NOMO-1 treated with dmso at 0.1 percent for 144 hours (cell line): ENCODE data around the gene RAD51AP2.
"Not testable (repeated sequence)": the region's sequence is repeated elsewhere in the genome, so short reads cannot be mapped to it uniquely, and the experiment has no call there.

ENCODE experiments used
- DNase-seq: peaks from one replicate; lab custom pipeline; 2025; ENCODE audit not compliant: unreplicated experiment; lab: John Stamatoyannopoulos, UW

Gene RAD51AP2

GRCh38 chr2:17518212-17519154 lies at the start of gene RAD51AP2:
TSS of gene RAD51AP2 (minus strand) at chr2:17518440. CDS start at chr2:17518415, 25 bp downstream.
- DNase-seq = no peak

DNA sequence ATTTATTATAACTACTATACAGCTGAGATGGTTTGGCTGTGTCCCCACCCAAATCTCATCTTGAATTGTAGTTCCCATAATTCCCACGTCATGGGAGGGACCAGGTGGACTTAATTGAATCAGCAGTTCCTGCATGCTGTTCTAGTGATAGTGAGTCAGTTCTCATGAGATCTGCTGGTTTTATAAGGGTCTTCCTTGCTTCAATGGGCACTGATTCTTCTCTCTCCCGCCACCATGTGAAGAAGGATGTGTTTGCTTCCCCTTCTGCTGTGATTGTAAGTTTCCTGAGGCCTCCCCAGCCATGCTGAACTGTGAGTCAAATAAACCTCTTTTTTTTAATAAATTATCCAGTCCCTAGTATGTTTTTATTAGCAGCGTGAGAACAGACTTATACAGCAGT lies 47.5 kb upstream of the RAD51AP2 start:
- not testable (repeated sequence) for DNase-seq

DNA sequence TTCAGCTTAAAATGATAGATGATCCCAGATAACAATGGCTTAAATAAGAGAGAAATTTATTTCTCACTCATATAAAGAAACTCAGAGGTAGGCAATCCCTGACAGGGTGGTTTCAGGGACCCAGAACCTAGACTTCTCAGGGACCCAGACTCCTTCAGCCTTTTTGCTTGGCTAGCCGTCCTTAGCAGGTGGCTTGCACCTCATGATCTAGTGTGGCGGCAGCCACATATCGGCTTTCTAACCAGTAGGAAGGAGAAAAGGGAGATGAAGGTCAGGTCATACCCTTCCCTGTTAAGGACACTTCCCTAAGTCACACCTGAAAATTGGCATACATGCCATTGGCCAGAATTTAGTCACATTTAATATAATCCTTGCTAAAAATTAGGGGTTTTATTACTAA lies 40.6 kb upstream of the RAD51AP2 start:
- no peak for DNase-seq

GRCh38 chr2:17558053-17558452 lies 39.8 kb upstream of the RAD51AP2 start:
- DNase-seq = no peak

DNA sequence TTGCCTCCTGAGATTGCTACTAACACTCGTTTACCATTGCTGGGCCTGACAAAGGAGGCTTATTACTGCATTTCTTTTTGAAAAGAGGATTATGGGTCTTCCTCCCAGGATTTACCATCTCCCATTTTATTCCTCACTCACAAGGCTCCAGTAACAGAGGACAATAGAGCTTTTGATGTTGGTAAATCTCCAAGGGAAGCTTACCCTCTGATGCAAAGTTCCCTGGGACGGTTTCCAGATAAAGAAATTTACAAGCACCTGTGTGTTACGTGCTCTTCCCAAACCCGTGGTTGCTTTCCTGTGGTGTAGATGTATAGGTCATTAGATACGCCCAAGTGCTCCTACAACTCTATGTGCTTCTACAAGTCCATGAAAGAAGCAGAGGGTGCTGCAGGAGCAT lies 39.4 kb upstream of the RAD51AP2 start:
- DNase-seq = no peak

GRCh38 chr2:17555150-17555549 lies 36.9 kb upstream of the RAD51AP2 start:
- no peak for DNase-seq

GRCh38 chr2:17550907-17551306 lies 32.7 kb upstream of the RAD51AP2 start:
- no peak for DNase-seq

GRCh38 chr2:17547737-17548136 lies 29.5 kb upstream of the RAD51AP2 start:
- DNase-seq = no peak

GRCh38 chr2:17547237-17547636 lies 29.0 kb upstream of the RAD51AP2 start:
- DNase-seq = no peak

DNA sequence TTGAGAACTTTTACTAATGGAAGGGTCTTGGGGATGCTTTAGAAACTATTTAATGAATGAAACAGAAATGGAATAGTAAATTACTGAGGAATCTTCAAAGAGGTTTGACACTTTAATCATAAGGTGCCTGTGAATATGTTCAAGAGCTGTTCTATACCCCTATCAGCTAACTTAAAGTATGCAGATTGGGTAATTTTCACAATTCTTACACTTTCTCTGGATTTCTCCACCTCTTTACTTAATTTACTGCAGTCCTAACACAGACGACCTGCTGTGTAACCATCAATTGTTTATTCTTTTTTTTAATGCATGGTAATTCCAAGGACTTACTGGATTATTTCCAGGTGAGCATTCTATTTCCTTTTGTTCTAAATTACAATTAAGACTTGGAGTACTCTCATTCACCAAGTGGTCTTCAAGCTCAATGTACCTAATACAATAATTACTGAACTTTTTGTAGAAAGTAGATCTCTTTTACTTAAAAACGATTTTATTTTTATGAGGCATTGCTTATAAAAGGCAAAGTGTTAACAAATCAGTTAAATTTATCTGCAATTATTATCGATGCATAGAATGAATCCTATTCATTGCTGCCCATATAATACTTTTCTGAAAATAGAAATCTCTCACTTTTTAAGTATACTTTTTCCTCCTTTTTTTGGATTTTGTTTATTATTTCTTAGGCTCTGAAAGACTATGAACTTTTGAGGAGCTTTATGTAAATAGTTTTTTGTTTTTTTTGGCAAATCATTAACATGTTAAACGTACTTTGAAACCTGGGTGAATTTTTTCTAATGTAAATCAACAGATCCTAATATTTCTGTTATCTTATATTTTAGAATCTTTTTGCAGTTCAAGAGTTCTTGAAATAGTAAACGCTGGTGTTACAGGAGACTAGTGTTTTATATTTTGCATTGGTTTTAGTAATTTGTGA lies 27.7 kb upstream of the RAD51AP2 start:
- no peak for DNase-seq

DNA sequence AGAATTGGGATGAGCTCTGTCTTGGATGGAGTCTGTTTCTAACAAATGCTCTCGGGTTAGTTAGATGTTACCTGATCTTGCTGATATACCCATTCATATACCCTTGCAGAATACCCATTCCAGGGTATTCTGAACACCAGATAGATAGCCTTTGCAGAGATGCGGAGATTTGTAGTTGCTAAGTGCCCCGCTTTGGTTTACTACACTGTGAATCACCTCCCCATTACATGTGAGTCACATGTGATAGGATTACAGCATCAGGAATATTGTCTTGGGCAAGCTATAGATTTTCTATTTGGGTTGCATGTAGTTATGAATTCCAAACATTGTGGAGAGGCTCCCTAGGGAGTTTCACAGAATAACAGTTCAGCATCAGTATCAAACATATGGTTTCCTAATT lies 26.0 kb upstream of the RAD51AP2 start:
- DNase-seq = no peak

GRCh38 chr2:17543848-17544247 lies 25.6 kb upstream of the RAD51AP2 start:
- DNase-seq = no peak

DNA sequence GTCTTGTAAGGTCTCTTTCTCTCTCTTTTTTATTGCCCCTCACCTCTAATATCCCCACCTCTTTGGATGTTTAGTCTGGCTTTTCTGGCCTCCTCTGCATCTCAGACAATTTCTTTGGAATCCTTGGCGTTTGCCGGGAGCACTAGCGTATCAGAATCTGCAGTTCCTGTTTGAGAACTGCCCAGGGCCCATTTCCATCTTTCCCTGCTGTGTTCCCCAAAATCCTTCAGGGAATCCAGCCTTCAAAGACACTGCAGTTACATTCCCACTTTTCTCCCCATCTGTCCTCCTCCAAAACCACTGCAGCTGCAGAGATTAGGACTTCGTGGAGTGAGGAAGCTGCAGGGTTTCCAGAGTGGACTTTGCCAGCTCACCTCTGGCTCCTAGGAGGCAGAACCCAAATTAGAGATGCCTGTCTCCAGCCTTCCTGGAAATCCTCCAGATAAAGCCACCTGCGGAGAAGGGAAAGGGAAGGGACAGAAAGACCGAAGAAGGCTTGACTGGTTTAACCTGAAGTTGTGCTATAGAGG lies 25.0 kb upstream of the RAD51AP2 start:
- DNase-seq = no peak

DNA sequence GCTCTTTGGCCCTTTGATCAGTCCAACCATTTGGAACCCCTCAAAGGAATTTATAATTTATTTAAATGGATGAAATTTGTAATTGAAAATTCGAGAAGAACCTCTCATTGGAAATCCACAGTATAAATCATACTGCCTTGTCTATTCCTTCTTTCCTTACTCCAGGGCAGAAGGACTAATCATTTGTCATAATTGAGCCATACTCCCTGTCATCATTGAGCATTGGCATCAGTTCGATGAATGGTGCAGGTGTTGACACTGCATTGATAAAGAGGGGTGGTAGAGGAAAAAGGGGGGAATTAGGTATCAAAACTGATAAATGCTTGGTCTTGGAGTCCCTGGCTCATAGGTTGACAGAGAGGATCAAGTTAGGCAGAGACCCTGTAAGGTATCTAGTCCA lies 24.2 kb upstream of the RAD51AP2 start:
- no peak for DNase-seq

- no peak for DNase-seq
Measured at GRCh38 chr2:17541531-17541950, 23.3 kb upstream of the RAD51AP2 start.

DNA sequence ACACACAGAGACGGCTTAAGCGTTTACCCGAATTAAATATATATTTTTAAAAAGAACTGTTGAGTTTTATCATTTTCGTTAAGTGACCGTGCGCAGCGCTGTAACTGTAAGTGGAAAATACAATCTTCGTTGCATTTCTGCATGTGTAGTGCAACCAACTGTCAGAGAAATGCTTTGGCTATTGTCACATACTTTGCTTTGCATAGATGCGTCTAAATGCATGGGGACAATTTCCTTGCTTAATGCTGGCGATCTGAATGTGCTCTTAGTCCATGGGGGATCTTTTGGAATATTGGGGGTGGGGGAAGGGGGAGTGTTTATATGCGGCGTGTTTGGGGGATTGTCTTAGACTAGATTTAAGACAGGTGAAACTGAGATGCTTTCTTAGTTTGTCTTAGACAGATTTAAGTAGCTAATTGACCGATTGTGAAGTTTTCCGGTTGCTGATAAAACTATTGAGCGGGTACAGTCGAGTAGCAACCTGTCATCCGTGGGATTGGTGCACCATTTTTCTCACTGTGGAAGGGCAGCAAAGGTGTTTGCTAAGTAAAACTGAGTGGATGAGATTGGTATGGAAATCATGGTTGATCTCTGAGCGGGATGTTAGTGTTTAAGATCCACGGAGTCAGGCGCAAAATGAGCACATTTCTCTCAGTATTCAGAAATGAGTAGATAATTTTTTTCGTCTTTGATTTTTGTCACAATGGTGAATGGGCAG lies 22.7 kb upstream of the RAD51AP2 start:
- no peak for DNase-seq

GRCh38 chr2:17540093-17540812 lies 22.0 kb upstream of the RAD51AP2 start, which contains the start of gene VSNL1:
TSS of gene VSNL1 (plus strand) at chr2:17540696. CDS start at chr2:17592075, 51,379 bp downstream.
- no peak for DNase-seq

DNA sequence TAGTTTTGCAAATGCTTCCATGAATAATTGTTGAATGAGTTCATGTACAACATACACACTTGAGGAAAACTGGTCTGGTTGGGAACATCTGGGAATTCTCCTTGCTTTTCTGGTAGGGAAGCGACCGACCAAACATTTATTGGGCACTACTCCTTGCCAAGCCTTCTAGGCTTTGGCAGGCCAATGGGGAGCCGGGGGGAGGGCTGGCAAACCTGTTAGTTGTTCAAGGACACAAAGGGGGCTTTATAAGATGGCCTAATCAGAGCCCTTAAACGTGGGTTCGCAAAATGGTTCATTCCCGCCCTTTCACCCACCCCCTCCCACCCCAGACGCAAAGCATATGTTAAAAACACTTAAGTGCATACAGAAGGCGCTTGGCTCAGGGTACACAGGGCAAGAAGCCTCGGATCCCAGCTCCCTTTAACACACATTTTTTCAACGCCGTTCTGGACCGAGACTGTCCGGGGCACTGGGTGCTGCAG lies 21.4 kb upstream of the RAD51AP2 start:
- no peak for DNase-seq

- DNase-seq = no peak
Measured at GRCh38 chr2:17538844-17539554, 20.8 kb upstream of the RAD51AP2 start.
